Spleen (tissue), 7 donors: ENCODE data around the gene NFIB.

Experiments
- POLR2A ChIP-seq, 3 donors: fragments of 450-650 bp; IDR thresholded peaks; one replicate each; pipeline ENCODE4 v1.5.1; 2017; ENCODE audit warnings: antibody characterized with exemption in 3 of 3, mild to moderate bottlenecking in 1 of 3
- TF ChIP-seq, protein P1 (sequence below), 11 experiments: fragments of 200-600 bp in 7 of 11; fragments of 450-650 bp in 4 of 11; sonication (generic) in 4 of 11; IDR thresholded peaks in 8 of 11; conservative IDR thresholded peaks in 3 of 11; 1 replicate in 7 of 11; 2 replicates in 4 of 11; pipeline versions ENCODE4 v1.4.0 to v1.8.0; 2016 to 2021; ENCODE audit warnings: antibody characterized with exemption in 11 of 11, inconsistent platforms in 4 of 11, mild to moderate bottlenecking in 1 of 11
- donor health status: DM: no; HTN: no; CAD: no; lungs with moderate emphysema.
- donor health status: DM: no; HTN: no; CAD: no.
- donor health status: DM: no; HTN: no; CAD: no.

GRCh38 chr9:14236591-14236990, 77.3 kb downstream of the NFIB start:
- TF ChIP-seq, protein P1, sequence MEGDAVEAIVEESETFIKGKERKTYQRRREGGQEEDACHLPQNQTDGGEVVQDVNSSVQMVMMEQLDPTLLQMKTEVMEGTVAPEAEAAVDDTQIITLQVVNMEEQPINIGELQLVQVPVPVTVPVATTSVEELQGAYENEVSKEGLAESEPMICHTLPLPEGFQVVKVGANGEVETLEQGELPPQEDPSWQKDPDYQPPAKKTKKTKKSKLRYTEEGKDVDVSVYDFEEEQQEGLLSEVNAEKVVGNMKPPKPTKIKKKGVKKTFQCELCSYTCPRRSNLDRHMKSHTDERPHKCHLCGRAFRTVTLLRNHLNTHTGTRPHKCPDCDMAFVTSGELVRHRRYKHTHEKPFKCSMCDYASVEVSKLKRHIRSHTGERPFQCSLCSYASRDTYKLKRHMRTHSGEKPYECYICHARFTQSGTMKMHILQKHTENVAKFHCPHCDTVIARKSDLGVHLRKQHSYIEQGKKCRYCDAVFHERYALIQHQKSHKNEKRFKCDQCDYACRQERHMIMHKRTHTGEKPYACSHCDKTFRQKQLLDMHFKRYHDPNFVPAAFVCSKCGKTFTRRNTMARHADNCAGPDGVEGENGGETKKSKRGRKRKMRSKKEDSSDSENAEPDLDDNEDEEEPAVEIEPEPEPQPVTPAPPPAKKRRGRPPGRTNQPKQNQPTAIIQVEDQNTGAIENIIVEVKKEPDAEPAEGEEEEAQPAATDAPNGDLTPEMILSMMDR (IDR thresholded peaks at IDR 0.05 in 8 of 11, conservative IDR thresholded peaks at IDR 0.05 in 3 of 11), result no peak
- TF ChIP-seq POLR2A (IDR thresholded peaks at IDR 0.05), result no peak
